ENCODE results near the gene SPAG5.
"Not testable (repeated sequence)": the region's sequence is repeated elsewhere in the genome, so short reads cannot be mapped to it uniquely, and the experiment has no call there.

Gene SPAG5

DNA sequence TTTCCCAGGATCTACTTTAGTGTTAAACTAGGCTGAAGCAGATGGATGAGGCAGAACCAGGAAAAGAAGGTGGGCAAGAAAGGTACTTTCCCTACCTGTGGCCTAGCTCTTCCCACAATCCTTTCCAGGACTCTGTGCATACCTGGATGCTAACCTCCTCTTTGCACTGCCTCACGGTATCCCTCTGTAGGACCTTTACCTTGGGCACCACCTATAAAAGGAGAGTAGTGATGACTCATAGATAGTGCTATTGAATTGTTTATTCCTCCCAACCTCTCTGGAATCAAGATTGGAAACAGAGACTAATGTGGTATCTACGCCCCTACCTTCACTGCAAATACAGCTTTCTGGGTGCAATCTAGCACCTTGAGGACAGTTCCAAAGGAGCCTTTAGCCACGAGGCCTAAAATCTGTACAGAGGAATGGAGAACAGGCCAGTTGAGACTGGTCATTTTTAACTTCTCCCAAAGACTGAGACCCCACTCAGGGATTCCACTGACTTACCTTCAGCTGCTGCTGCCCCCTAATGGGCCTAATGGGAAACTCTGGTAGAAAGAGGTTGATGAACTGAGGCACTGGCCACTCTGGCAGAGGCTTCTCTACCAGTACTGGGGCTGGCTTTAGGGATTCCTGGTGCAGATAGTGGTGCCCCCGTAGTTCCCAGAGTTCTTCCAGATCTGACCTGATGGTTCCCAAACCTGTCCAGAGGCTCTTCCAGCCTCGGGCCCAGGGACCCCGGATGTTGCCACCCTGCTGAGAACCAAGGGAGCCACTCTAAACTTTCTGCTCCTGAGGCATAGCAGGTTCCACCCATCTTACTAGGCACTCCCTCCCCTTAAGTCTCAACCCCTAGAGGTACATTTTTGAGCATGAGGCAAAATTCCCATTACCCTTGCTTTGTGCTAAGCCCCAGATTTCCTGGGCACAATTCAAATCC, 14.4 kb upstream of the SPAG5 start:
- TF ChIP-seq, protein P1, sequence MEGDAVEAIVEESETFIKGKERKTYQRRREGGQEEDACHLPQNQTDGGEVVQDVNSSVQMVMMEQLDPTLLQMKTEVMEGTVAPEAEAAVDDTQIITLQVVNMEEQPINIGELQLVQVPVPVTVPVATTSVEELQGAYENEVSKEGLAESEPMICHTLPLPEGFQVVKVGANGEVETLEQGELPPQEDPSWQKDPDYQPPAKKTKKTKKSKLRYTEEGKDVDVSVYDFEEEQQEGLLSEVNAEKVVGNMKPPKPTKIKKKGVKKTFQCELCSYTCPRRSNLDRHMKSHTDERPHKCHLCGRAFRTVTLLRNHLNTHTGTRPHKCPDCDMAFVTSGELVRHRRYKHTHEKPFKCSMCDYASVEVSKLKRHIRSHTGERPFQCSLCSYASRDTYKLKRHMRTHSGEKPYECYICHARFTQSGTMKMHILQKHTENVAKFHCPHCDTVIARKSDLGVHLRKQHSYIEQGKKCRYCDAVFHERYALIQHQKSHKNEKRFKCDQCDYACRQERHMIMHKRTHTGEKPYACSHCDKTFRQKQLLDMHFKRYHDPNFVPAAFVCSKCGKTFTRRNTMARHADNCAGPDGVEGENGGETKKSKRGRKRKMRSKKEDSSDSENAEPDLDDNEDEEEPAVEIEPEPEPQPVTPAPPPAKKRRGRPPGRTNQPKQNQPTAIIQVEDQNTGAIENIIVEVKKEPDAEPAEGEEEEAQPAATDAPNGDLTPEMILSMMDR (IDR thresholded peaks at IDR 0.05; ENCODE audit: low read depth, low read length, missing control alignments): peak; percentile 87
- DNase-seq: peak; percentile 42
- Histone ChIP-seq H3K36me3 (replicated peaks) (peaks cover 65% of the 10 kb centered on the region), H3K27ac (no peak overlapping the region), H3K27me3 (replicated peaks) (no peaks in the 10 kb centered on the region), H3K4me3 (ENCODE audit: low read depth, low read length) (no peak overlapping the region)
- in situ Hi-C loops (cut with HindIII; ENCODE audit: low pct_ligation_motif_present, low sequenced_read_pairs): no loop called here

DNA sequence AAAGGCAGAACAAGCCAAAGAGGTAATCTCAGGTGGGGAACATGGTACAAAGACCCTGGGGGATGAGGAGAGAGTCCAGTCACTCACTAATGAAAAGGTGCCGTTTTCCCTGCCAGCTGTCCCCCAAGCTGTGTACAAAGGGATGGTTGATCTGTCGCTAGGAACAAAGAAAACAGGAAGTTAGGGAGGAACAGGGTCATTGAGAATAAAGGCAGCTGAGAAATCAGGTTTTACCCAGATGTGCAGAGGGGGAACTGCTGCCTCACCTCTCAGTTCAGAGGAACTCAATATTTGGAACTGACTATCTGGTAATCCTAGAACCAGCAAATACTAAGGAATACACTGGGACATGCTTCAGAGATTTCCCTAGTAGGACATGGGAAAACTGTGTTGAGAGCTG, 13.7 kb upstream of the SPAG5 start:
- DNase-seq: no peak
- TF ChIP-seq, protein P1 (IDR thresholded peaks at IDR 0.05; ENCODE audit: low read depth, low read length, missing control alignments): no peak
- no peak overlapping the region for H3K4me3 ChIP-seq (ENCODE audit: low read depth, low read length)
- H3K27me3 ChIP-seq (replicated peaks): no peaks in the 10 kb centered on the region
- in situ Hi-C loops (cut with HindIII; ENCODE audit: low pct_ligation_motif_present, low sequenced_read_pairs): no loop called here
- no peak overlapping the region for H3K27ac ChIP-seq
- peaks cover 60% of the 10 kb centered on the region for H3K36me3 ChIP-seq (replicated peaks)

DNA sequence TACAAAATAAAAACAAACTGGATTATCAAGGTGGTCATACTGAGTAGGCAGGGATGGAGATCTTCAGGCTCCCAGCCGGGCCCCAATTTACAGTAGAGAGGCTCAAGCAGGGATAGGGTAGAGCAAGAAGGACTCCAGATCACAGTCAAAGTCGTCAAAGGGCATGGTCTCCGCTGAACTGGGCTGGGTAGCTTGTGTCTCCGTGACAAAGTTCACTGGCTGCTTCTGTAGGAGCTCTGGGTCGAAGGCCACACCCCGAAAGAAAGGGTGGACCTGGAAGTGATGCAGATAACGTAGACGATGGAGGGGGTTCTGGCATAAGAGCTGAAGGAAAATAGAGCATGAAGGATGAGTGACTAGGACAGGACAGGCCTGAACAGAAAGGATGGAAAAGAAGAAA, 11.6 kb upstream of the SPAG5 start:
- in situ Hi-C loops (cut with HindIII; ENCODE audit: low pct_ligation_motif_present, low sequenced_read_pairs): no loop called here
- Histone ChIP-seq H3K27ac (no peak overlapping the region), H3K4me3 (ENCODE audit: low read depth, low read length) (no peak overlapping the region), H3K36me3 (replicated peaks) (peaks cover 40% of the 10 kb centered on the region), H3K27me3 (replicated peaks) (no peaks in the 10 kb centered on the region)
- TF ChIP-seq, protein P1 (IDR thresholded peaks at IDR 0.05; ENCODE audit: low read depth, low read length, missing control alignments): no peak
- DNase-seq: no peak

DNA sequence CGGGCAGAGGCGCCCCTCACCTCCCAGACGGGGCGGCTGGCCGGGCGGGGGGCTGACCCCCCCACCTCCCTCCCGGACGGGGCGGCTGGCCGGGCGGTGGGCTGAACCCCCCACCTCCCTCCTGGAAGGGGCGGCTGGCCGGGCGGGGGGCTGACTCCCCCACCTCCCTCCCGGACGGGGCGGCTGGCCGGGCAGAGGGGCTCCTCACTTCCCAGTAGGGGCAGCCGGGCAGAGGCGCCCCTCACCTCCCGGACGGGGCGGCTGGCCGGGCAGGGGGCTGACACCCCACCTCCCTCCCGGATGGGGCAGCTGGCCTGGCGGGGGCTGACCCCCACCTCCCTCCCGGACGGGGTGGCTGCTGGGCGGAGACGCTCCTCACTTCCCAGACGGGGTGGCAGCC, 5.2 kb upstream of the SPAG5 start:
- H3K27ac ChIP-seq; DNase-seq; H3K36me3 ChIP-seq (replicated peaks); H3K27me3 ChIP-seq (replicated peaks); in situ Hi-C loops (cut with HindIII; ENCODE audit: low pct_ligation_motif_present, low sequenced_read_pairs); H3K4me3 ChIP-seq (ENCODE audit: low read depth, low read length): not testable (repeated sequence)

DNA sequence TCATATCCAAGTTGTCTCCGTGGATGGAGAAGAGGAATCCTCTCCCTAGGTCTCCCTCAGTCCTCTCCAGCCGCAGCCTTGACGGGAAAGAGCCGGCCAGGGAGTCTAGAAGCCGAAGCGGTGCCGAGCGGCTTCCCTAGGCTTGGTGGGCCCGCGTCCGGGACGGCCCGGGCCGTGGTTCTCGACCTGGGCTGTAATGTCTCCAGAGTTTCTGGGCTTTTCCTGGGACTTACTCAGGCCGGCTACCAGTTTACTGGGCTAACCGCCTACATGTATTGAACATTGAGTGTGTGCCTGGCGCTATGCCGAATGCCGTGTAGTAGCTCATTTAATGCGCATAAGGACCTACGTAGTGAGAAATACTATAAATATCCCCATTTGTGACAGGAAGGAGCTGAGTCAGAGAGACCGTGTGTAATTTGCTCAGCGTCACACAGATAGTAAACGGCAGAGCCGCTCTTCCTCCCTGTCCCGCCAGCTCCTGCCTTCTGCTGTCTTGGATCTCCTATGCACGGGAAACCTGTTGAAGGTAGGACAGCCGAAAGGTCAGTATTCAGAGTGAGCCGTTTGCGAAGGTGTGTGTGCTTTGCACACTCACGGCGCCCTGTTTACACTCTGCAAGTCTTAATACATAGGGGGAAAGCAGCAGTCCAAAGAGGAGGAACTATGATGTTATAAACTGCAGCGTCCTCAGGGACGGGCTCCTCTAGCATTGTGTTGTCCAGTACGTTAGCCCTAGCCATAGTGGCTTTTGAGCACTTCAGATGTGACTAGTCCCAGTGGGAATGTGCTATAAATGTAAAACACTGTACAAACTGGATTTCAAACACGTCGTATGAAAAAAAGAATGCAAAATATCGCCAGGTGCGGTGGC, 723 bp upstream of the SPAG5 start:
- peak overlapping the region; percentile 88 for H3K27ac ChIP-seq
- no peaks in the 10 kb centered on the region for H3K36me3 ChIP-seq (replicated peaks)
- no peaks in the 10 kb centered on the region for H3K27me3 ChIP-seq (replicated peaks)
- in situ Hi-C loops (cut with HindIII; ENCODE audit: low pct_ligation_motif_present, low sequenced_read_pairs): no loop called here
- H3K4me3 ChIP-seq (ENCODE audit: low read depth, low read length): peak overlapping the region; percentile 87
- peak; percentile 90 for DNase-seq
- TF ChIP-seq, protein P1 (IDR thresholded peaks at IDR 0.05; ENCODE audit: low read depth, low read length, missing control alignments): no peak

DNA sequence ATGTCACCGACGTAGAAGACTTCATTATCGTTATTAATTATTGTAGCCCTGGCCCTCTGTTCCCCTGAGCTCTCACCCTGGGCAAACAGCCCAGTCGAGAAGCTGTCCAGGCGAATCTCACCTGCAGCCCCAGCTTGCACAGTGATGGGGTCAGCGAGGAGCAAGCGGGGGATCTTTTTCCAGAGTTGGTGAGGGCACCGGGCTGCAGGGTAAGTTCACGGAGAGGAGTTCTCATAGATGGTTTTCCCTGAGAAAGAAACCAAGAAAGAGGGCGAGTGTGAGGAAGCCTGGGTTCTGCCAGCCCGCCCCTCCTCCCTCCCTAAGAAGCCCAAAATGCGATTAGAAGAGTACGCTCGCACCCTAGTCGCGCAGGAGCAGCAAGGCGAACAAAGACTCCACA, 436 bp downstream of the SPAG5 start:
- no peak for DNase-seq
- H3K36me3 ChIP-seq (replicated peaks): no peaks in the 10 kb centered on the region
- in situ Hi-C loops (cut with HindIII; ENCODE audit: low pct_ligation_motif_present, low sequenced_read_pairs): no loop called here
- no peaks in the 10 kb centered on the region for H3K27me3 ChIP-seq (replicated peaks)
- TF ChIP-seq, protein P1 (IDR thresholded peaks at IDR 0.05; ENCODE audit: low read depth, low read length, missing control alignments): no peak
- peak overlapping the region; percentile 87 for H3K4me3 ChIP-seq (ENCODE audit: low read depth, low read length)
- H3K27ac ChIP-seq: peak overlapping the region; percentile 88
